GM23248 (cell line): ENCODE measurements around the gene BTBD16.

Experiments used
- EZH2 ChIP-seq: fragments of 200-600 bp; sonication (generic); IDR thresholded peaks from 2 replicates; pipeline ENCODE4 v1.6.1; 2018; ENCODE audit warnings: antibody characterized with exemption, mild to moderate bottlenecking; ENCODE audit not compliant: insufficient read depth, poor library complexity, severe bottlenecking
- EZH2phosphoT487 ChIP-seq: fragments of 200-600 bp; sonication (generic); IDR thresholded peaks from 2 replicates; pipeline ENCODE4 v1.6.1; 2018; ENCODE audit warnings: antibody characterized with exemption, moderate library complexity, mild to moderate bottlenecking, low read depth; ENCODE audit not compliant: insufficient read depth

- TF ChIP-seq EZH2 (no peak), EZH2phosphoT487 (no peak)
These were observed 14.1 kb upstream of the BTBD16 start for GRCh38 chr10:122257041-122257440.
